Ammon's horn (tissue), 1 donor: ENCODE measurements around the gene PARP11.

Experiments used
- DNase-seq: peaks from one replicate; pipeline ENCODE4 v3.0.0-alpha.2; 2016; ENCODE audit warnings: low spot score

PARP11 gene

DNA sequence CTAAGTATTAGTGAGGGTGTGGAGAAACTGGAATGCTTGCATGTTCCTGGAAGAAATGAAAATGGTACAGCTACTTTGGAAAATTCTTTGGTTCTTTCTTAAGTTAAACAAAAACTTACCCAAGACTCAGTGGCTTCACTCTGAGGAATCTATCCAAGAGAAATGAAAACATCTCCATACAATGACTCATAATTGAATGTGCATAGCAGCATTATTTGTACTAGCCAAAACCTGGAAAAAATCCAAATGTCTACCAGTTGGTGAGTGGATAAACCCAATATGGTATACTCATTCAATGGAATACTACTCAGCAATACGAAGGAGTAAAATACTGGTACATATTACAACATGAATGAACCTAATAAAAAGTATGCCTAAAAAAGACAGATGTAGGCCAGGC lies 102.3 kb downstream of the PARP11 start:
- DNase-seq: no peak

DNA sequence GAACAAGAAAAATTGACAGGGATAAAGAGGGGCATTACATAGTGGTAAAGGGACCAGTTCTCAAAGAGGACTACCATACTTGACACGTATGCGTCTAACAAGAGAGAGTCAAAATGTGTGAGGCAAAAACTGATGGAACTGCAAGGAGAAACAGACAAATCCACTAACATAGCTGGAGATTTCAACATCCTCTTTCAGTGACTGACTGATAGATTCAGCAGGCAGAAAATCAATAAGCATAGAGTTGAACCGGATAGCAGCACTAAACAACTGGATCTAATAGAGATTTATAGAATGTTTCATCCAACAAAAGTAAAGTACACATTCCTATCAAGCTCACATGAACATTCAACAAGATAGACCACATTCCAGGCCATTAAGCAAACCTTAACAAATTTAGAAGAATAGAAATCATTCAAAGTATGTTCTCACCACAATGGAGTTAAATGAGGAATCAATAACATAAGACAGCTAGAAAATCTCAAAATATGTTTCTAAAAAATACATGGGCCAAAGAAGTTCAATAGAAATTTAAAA lies 104.2 kb downstream of the PARP11 start:
- no peak for DNase-seq

DNA sequence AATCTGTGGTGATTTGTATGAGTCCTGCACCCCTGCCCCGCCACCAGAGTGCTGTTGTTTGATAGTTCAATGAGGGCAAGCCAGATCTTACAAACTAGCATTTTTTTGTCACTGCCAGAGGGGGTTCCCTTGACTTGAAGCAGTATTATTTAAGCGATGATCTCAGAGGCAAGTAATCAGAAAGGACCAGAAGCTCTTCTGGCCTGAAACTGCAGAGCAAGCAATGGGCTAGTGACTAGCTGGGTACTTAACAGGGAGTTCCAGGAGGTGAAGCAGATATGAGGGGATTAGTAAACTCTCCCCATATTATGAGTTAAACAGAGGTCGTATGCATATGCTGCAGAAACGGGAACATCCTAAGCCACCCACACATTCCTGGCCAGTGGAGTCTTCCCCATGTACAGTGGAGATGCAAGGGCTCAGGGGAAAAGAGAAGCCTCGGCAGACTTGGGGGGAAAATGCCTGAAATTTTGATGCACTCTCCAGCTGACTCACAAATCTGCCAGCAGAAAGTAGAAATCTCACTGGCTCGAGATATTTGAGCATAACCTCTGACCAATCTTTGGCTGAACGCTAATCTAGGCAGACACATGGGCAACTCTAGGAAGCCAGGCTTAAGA lies 112.0 kb downstream of the PARP11 start:
- DNase-seq: no peak

DNA sequence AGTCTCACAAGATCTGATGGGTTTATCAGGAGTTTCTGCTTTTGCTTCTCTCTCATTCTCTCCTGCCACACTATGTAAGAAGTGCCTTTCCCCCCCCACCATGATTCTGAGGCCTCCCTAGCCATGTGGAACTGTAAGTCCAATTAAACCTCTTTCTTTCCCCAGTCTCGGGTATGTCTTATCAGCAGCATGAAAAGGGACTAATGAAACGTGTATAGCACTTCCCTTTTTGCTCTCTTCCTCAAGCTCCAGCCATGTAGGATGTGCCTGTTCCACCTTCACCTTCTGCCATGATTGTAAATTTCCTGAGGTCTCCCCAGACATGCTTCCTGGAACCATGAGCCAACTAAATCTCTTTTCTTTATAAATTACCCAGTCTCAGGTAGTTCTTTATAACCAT lies 113.3 kb downstream of the PARP11 start:
- no peak for DNase-seq
